ENCODE measurements around the gene NR4A3.
"Not testable (repeated sequence)": the region's sequence is repeated elsewhere in the genome, so short reads cannot be mapped to it uniquely, and the experiment has no call there.

NR4A3 gene

GRCh38 chr9:99821396-99822108 is at the start of gene NR4A3:
Gene NR4A3, plus strand, starts transcription at chr9:99821885. Its CDS starts 6,158 bp downstream, at chr9:99828043.
- peak; percentile 62 to 74 (median 67) for DNase-seq (ENCODE audit: low read depth in 2 of 3, low spot score in 2 of 3)

- DNase-seq (ENCODE audit: low read depth in 2 of 3, low spot score in 2 of 3): no peak
These were observed 48.1 kb upstream of the NR4A3 start for GRCh38 chr9:99773468-99774138.

GRCh38 chr9:99778308-99778707 is 43.4 kb upstream of the NR4A3 start:
- no peak for DNase-seq (ENCODE audit: low read depth in 2 of 3, low spot score in 2 of 3)

- no peak for DNase-seq (ENCODE audit: low read depth in 2 of 3, low spot score in 2 of 3)
These were observed 42.8 kb upstream of the NR4A3 start for GRCh38 chr9:99778836-99779235.

GRCh38 chr9:99779277-99779676 is 42.4 kb upstream of the NR4A3 start:
- DNase-seq (ENCODE audit: low read depth in 2 of 3, low spot score in 2 of 3): no peak

GRCh38 chr9:99782349-99782748 is 39.3 kb upstream of the NR4A3 start:
- not testable (repeated sequence) for DNase-seq (ENCODE audit: low read depth in 2 of 3, low spot score in 2 of 3)

- DNase-seq (ENCODE audit: low read depth in 2 of 3, low spot score in 2 of 3): no peak
These were observed 38.5 kb upstream of the NR4A3 start for GRCh38 chr9:99782962-99783718.

- no peak for DNase-seq (ENCODE audit: low read depth in 2 of 3, low spot score in 2 of 3)
These were observed 37.9 kb upstream of the NR4A3 start for GRCh38 chr9:99783799-99784198.

- DNase-seq (ENCODE audit: low read depth in 2 of 3, low spot score in 2 of 3): no peak
These were observed 36.6 kb upstream of the NR4A3 start for GRCh38 chr9:99785010-99785590.

GRCh38 chr9:99787556-99787955 is 34.1 kb upstream of the NR4A3 start:
- no peak for DNase-seq (ENCODE audit: low read depth in 2 of 3, low spot score in 2 of 3)

GRCh38 chr9:99793528-99793927 is 28.2 kb upstream of the NR4A3 start:
- DNase-seq (ENCODE audit: low read depth in 2 of 3, low spot score in 2 of 3): no peak

- DNase-seq (ENCODE audit: low read depth in 2 of 3, low spot score in 2 of 3): no peak
These were observed 25.5 kb upstream of the NR4A3 start for GRCh38 chr9:99796231-99796630.

GRCh38 chr9:99801775-99802174 is 19.9 kb upstream of the NR4A3 start:
- DNase-seq (ENCODE audit: low read depth in 2 of 3, low spot score in 2 of 3): no peak

GRCh38 chr9:99803694-99804093 is 18.0 kb upstream of the NR4A3 start:
- no peak for DNase-seq (ENCODE audit: low read depth in 2 of 3, low spot score in 2 of 3)

- DNase-seq (ENCODE audit: low read depth in 2 of 3, low spot score in 2 of 3): no peak
These were observed 14.3 kb upstream of the NR4A3 start for GRCh38 chr9:99807276-99807852.

- DNase-seq (ENCODE audit: low read depth in 2 of 3, low spot score in 2 of 3): no peak
These were observed 13.7 kb upstream of the NR4A3 start for GRCh38 chr9:99807956-99808355.

- DNase-seq (ENCODE audit: low read depth in 2 of 3, low spot score in 2 of 3): no peak
These were observed 13.2 kb upstream of the NR4A3 start for GRCh38 chr9:99808454-99808853.

GRCh38 chr9:99809586-99810319 is 11.9 kb upstream of the NR4A3 start:
- no peak for DNase-seq (ENCODE audit: low read depth in 2 of 3, low spot score in 2 of 3)

GRCh38 chr9:99811172-99811571 is 10.5 kb upstream of the NR4A3 start:
- no peak for DNase-seq (ENCODE audit: low read depth in 2 of 3, low spot score in 2 of 3)

- no peak for DNase-seq (ENCODE audit: low read depth in 2 of 3, low spot score in 2 of 3)
These were observed 9.9 kb upstream of the NR4A3 start for GRCh38 chr9:99811598-99812383.

All from activated CD8-positive, alpha-beta memory T cell treated with anti-CD3 and anti-CD28 coated beads for 48 hours (primary cell).